C4-2B (cell line): ENCODE results near the gene PRR5L.

Experiments used
- H3K27ac ChIP-seq: fragments of 450-650 bp; 2 replicates; pipeline ENCODE4 v1.5.1; 2017
- CTCF ChIP-seq: fragments of 450-650 bp; conservative IDR thresholded peaks from 2 replicates; pipeline ENCODE4 v1.5.1; 2017; ENCODE audit warnings: mild to moderate bottlenecking
- ZFX ChIP-seq: fragments of 450-650 bp; IDR thresholded peaks from 2 replicates; pipeline ENCODE4 v1.6.1; 2017

The PRR5L gene

DNA sequence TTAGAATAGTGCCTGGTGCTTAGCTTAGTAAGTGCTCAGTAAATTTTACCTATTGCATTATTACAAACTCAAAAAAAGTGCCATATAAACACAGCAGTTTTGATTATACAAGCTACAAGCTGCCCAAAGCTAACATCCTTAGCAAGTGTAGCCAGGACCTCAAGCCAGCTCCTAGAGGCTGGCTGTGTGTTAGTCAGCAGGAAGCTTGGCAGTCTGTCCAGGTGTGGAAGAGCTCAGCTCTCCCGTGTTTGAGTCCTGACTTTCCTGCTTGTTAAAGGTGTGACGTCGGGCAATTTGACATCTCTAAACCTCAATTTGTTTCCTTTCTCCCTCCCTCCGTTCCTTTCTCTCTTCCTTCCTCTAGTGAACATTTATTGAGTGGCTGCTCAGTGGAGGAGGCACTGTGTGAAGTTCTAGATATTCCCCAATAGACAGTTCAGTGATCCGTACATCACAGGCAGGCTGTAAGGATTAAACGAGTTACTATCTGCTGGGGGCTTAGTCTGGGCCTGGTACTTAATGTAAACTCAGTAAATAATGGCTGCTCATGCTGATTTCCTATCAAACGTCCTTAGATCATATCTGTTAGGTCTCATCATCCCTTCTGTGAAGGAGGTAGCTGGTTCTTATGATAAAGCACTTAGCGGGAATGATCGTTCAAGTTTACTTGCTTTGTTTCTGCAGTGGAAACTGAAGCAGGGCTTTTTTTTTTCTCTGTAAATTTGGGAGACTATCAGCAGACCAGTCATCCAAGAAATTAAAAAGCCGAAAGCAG, 68.7 kb downstream of the PRR5L start:
- TF ChIP-seq ZFX: no peak
- no peak for TF ChIP-seq CTCF
- H3K27ac ChIP-seq: no peak overlapping the region

DNA sequence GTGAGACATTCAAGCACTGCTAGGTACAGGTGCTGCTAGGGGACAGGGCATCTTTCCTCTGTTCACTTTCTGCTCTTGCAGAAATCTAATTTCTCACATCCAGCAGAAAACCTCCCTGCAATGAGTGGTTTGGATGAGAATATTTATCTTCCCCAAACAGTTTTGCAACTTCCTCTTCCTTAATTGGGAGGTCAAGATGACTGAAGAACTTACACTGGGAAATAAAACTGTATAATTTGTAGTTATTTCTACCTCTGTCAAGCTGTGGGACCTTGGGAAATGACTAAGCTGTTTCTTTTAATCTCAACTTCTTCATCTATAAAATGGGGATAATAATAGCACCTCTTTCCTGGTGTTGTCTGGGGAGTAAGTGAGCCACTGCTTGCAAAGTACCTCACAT, 69.8 kb downstream of the PRR5L start:
- TF ChIP-seq CTCF (no peak), ZFX (no peak)
- no peak overlapping the region for H3K27ac ChIP-seq

- no peak overlapping the region for H3K27ac ChIP-seq
- TF ChIP-seq CTCF: no peak
- no peak for TF ChIP-seq ZFX
Observed at GRCh38 chr11:36367806-36368680, 72.0 kb downstream of the PRR5L start.

DNA sequence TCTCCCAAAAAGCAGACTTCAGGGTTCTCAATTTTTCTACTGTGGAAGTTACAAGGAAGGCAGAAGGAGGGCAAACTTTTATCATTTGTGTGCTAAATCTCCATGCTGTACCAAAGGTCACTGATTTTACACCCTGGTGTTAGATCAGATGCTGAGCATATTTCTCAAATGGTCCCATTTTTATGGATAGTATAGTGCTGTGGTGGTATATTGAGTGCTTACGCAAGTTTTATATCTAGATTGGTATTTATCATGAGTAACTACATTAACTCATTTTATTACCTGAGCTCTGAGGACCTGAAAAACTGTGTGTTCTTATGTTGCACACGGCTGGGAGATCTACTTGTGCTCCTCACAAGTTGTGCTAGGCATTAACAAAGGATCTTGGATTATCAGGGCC, 75.1 kb downstream of the PRR5L start:
- no peak for TF ChIP-seq CTCF
- no peak for TF ChIP-seq ZFX
- no peak overlapping the region for H3K27ac ChIP-seq

GRCh38 chr11:36371590-36371989, 75.5 kb downstream of the PRR5L start:
- no peak overlapping the region for H3K27ac ChIP-seq

DNA sequence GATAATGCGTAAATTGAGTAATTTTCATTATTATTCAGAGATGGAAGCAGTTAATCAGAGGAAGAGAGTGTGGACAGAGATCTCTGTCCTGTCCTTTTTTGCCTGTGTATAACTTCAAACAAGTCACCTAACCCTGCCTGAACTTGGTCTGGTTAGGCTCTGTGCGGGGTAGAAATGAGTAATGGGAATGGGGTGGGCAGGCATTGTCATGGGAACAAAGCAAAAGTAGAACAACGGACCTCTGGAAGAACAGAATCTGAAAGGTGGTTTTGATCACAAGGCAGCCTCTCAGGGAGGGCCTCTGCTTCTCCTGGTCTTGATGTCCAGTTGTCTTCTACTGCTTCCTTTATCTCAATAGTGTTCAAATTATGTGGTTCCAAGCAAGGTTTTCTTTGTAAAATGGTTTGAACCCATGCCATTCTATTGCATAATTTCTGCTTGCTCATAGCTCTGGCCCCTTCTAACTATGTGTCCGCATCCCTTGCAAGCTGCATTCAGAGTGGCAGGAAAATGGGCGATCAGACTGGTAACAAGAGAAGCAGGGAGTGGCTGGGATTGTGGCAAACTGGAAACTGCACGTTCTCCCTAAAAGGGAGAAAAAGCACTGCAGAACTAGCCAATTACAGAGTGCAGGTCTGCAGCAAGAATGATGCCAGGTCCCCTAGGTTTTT, 76.1 kb downstream of the PRR5L start:
- TF ChIP-seq CTCF: no peak
- TF ChIP-seq ZFX: no peak
- H3K27ac ChIP-seq: no peak overlapping the region

More at GRCh38 chr11:36371590-36371989, 75.5 kb downstream of the PRR5L start:
- no peak for TF ChIP-seq CTCF
- no peak for TF ChIP-seq ZFX
